Stimulated activated naive B cell treated with anti-CD40 and anti-IgM and Interleukin-4, amounts not matched to agents 10 μg/mL and 1 μg/mL and 100 μg/mL, for 72 hours (primary cell): ENCODE data around the gene HIPK2.

Source experiments
- ATAC-seq, 2 donors: fragments of 150-1000 bp; cut with Tn5 transposase; replicated peaks; 2 replicates each; pipeline ENCODE4 v1.10.0; 2021; ENCODE audit warnings: moderate library complexity in 1 of 2
- DNase-seq: peaks from one replicate; pipeline ENCODE4 v3.0.0; 2021
- H3K27ac Mint-ChIP-seq: one replicate; pipeline ENCODE4 v1.8.0; 2022; ENCODE audit warnings: mild to moderate bottlenecking, mixed read lengths
- H3K27me3 Mint-ChIP-seq, 2 donors: one replicate each; pipeline ENCODE4 v1.8.0; 2022; ENCODE audit warnings: mixed read lengths in 2 of 2
- H3K36me3 Mint-ChIP-seq, 2 donors: one replicate each; pipeline ENCODE4 v1.8.0; 2022; ENCODE audit warnings: mixed read lengths in 2 of 2, mild to moderate bottlenecking in 1 of 2
- H3K4me1 Mint-ChIP-seq, 2 donors: one replicate each; pipeline ENCODE4 v1.8.0; 2022; ENCODE audit warnings: mixed read lengths in 2 of 2, mild to moderate bottlenecking in 1 of 2
- H3K4me3 Mint-ChIP-seq, 2 donors: one replicate each; pipeline ENCODE4 v1.8.0; 2022; ENCODE audit warnings: mild to moderate bottlenecking in 2 of 2, mixed read lengths in 2 of 2, moderate library complexity in 1 of 2
- H3K9me3 Mint-ChIP-seq, 2 donors: one replicate each; pipeline ENCODE4 v1.8.0; 2022; ENCODE audit warnings: mixed read lengths in 2 of 2, mild to moderate bottlenecking in 1 of 2

Gene HIPK2

DNA sequence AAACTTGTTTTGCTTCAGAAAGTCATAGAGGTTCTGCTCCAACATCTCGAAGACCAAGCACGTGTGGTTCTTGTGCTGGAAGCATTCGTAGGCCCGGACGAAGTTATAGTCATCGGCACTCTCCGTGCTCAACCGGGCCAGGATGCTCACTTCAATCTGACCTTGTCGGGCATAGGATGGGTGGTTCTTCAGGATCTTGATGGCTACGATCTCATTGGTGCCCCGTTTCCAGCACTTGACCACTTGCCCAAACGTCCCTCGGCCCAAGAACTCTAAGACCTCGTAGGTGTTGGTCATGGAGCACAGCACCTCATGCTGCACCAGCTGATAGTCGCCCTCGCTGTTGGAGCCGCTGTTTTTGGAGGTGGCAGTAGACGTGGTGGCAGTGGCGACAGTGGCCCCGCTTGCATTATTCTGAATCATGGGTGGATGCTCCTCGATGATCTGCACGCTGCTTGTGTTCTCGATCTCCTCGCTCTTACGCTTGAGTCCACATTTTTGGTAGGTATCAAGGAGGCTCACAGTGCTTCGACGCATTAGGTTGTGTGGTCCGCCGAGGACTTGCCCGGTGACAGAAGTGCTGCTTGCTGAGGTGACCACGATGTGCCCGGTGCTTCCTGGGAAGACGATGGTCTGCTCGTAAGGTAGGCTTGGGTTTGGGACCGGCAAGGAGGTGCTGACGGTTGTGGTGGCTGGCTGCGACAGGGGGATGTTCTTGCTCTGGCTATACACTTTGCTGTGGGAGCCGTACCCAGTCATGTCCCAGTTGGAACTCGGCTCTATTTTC is 61.4 kb downstream of the HIPK2 start:
- H3K4me1 Mint-ChIP-seq: peaks cover 23 to 35% of the 10 kb centered on the region in 2 donors
- no peak overlapping the region for H3K4me3 Mint-ChIP-seq
- H3K27ac Mint-ChIP-seq: no peak overlapping the region
- peaks cover 40 to 50% of the 10 kb centered on the region in 2 donors for H3K36me3 Mint-ChIP-seq
- H3K9me3 Mint-ChIP-seq: peaks cover 0 to 1% of the 10 kb centered on the region in 2 donors
- no peaks in the 10 kb centered on the region for H3K27me3 Mint-ChIP-seq
- DNase-seq (no peak), ATAC-seq (no peak)

GRCh38 chr7:139715194-139715815 is 62.5 kb downstream of the HIPK2 start:
- H3K27me3 Mint-ChIP-seq: no peaks in the 10 kb centered on the region
- H3K9me3 Mint-ChIP-seq: peaks cover 0 to 1% of the 10 kb centered on the region in 2 donors
- H3K4me3 Mint-ChIP-seq: peak overlapping the region; percentile 60 to 78
- peaks cover 25 to 39% of the 10 kb centered on the region in 2 donors for H3K4me1 Mint-ChIP-seq
- H3K36me3 Mint-ChIP-seq: peaks cover 48 to 58% of the 10 kb centered on the region in 2 donors
- ATAC-seq (no peak), DNase-seq (no peak)
- H3K27ac Mint-ChIP-seq: peak overlapping the region; percentile 96

- Mint-ChIP-seq H3K9me3 (peaks cover 0 to 1% of the 10 kb centered on the region in 2 donors), H3K4me3 (peak overlapping the region; percentile 71 to 78), H3K36me3 (peaks cover 56 to 64% of the 10 kb centered on the region in 2 donors), H3K4me1 (peaks cover 30 to 48% of the 10 kb centered on the region in 2 donors), H3K27ac (peak overlapping the region; percentile 96), H3K27me3 (no peaks in the 10 kb centered on the region)
- DNase-seq (peak; percentile 64), ATAC-seq (peak; percentile 98)
These were observed 63.5 kb downstream of the HIPK2 start for GRCh38 chr7:139714163-139714901.

- Mint-ChIP-seq H3K36me3 (peaks cover 58 to 65% of the 10 kb centered on the region in 2 donors), H3K27ac (peak overlapping the region; percentile 96), H3K4me3 (peak overlapping the region; percentile 71 to 78)
These were observed 64.2 kb downstream of the HIPK2 start for GRCh38 chr7:139713526-139714162.

DNA sequence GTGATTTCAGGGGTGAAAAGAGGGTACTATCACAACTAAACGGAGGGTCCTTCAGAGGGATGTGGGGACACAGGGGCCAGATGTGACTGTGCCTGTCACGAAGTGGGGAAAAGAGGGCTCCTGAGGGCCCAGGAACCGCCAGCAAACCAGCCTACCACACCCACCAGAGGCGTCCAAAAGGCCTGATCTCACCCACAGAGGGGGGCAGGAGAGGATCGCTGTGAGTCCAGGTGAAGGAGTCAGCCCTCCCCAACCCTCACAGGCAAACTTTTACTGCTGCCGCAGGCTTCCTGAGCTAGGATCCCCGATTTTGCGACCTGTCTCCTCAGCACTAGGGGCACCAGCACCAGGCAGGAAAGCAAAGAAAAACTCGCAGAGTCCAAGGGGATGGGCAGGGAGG is 64.7 kb downstream of the HIPK2 start:
- no peak for ATAC-seq
- H3K27ac Mint-ChIP-seq: peak overlapping the region; percentile 76
- H3K36me3 Mint-ChIP-seq: peaks cover 59 to 69% of the 10 kb centered on the region in 2 donors
- H3K27me3 Mint-ChIP-seq: no peaks in the 10 kb centered on the region
- H3K4me1 Mint-ChIP-seq: peaks cover 37 to 58% of the 10 kb centered on the region in 2 donors
- no peak overlapping the region for H3K4me3 Mint-ChIP-seq
- peaks cover 0 to 1% of the 10 kb centered on the region in 2 donors for H3K9me3 Mint-ChIP-seq
- no peak for DNase-seq

More at GRCh38 chr7:139713526-139714162, 64.2 kb downstream of the HIPK2 start:
- DNase-seq (no peak), ATAC-seq (no peak)
- Mint-ChIP-seq H3K9me3 (peaks cover 0 to 1% of the 10 kb centered on the region in 2 donors), H3K27me3 (no peaks in the 10 kb centered on the region), H3K4me1 (peaks cover 32 to 52% of the 10 kb centered on the region in 2 donors)

- no peak for DNase-seq
- no peak overlapping the region for H3K27ac Mint-ChIP-seq
- H3K36me3 Mint-ChIP-seq: peaks cover 67 to 75% of the 10 kb centered on the region in 2 donors
- H3K9me3 Mint-ChIP-seq: peaks cover 0 to 1% of the 10 kb centered on the region in 2 donors
- H3K4me3 Mint-ChIP-seq: no peak overlapping the region
- no peaks in the 10 kb centered on the region for H3K27me3 Mint-ChIP-seq
- H3K4me1 Mint-ChIP-seq: peaks cover 40 to 66% of the 10 kb centered on the region in 2 donors
- ATAC-seq: no peak
These were observed 65.6 kb downstream of the HIPK2 start for GRCh38 chr7:139711991-139712743.

- H3K27ac Mint-ChIP-seq: no peak overlapping the region
- peaks cover 32 to 64% of the 10 kb centered on the region in 2 donors for H3K4me1 Mint-ChIP-seq
- H3K9me3 Mint-ChIP-seq: no peaks in the 10 kb centered on the region
- peaks cover 65 to 71% of the 10 kb centered on the region in 2 donors for H3K36me3 Mint-ChIP-seq
- H3K27me3 Mint-ChIP-seq: no peaks in the 10 kb centered on the region
- ATAC-seq: no peak
- no peak overlapping the region for H3K4me3 Mint-ChIP-seq
- no peak for DNase-seq
These were observed 67.8 kb downstream of the HIPK2 start for GRCh38 chr7:139710036-139710435.

DNA sequence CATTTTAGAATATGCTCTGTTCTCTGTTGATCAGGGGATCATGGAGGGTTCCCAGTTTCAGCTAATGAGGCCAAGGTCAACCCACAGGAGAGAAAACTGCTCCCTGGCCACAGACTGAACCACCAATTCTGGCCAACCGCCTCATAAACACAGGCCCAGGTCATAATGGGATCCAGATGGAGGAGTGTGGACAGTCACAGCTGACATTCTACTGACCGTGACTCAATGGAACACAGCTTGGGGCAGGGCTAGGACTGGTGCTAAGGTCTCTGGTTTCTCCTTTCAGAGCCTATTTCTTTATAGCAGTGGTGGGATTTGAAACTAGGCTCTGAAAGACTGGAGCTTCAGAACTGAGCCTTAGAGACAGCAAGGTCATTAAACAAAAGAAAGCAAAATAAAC is 68.3 kb downstream of the HIPK2 start:
- H3K27ac Mint-ChIP-seq: no peak overlapping the region
- H3K9me3 Mint-ChIP-seq: no peaks in the 10 kb centered on the region
- H3K27me3 Mint-ChIP-seq: no peaks in the 10 kb centered on the region
- peaks cover 67 to 70% of the 10 kb centered on the region in 2 donors for H3K36me3 Mint-ChIP-seq
- ATAC-seq: no peak
- DNase-seq: no peak
- peaks cover 31 to 59% of the 10 kb centered on the region in 2 donors for H3K4me1 Mint-ChIP-seq
- H3K4me3 Mint-ChIP-seq: no peak overlapping the region

DNA sequence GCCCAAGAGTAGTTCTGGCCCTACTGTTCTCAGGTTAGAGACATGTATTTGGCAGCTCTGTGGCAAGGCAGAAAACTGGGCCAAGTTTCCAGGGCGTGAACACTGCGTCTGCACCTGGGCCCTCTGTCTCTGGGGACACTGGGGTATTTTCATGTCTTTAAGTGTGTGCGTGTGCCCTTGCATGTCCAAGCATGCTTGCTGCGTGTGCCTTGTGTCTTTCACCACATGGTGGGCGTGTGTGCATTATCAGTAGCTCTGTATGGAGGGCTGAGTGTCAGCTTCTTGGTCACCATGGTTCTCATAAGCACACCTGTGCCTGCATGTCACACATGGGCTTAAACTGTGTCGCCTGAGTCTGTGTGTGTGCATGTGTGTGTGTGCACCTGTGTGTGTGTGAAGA is 69.3 kb downstream of the HIPK2 start:
- peak; percentile 98 for ATAC-seq

DNA sequence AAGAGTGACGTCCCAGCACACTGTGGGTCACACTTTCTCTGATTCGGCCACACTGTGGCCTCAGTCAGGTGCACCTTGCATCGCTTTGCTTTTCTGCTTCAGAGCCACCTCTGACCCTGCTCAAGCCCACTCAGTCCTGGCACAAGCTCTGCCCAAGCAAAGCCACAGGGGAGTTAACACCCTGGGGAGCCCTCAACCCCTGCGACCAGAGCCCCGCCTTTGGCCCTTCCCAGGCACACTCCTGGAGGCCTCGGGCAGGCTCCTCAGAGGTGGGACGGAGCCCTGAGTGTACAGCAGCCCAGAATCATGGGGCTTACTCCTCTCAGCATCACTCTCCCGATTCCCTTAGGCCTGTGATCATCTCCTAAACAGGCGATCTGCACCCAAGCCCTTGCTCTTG is 71.0 kb downstream of the HIPK2 start:
- peaks cover 37 to 40% of the 10 kb centered on the region in 2 donors for H3K4me1 Mint-ChIP-seq
- no peak overlapping the region for H3K27ac Mint-ChIP-seq

More for the DNA sequence above, 69.3 kb downstream of the HIPK2 start:
- H3K4me3 Mint-ChIP-seq: peak overlapping the region in 1 of 2 donors; percentile 11
- no peaks in the 10 kb centered on the region for H3K9me3 Mint-ChIP-seq
- H3K27me3 Mint-ChIP-seq: no peaks in the 10 kb centered on the region
- peaks cover 64 to 80% of the 10 kb centered on the region in 2 donors for H3K36me3 Mint-ChIP-seq
- DNase-seq: peak; percentile 59
- H3K27ac Mint-ChIP-seq: peak overlapping the region; percentile 31
- H3K4me1 Mint-ChIP-seq: peaks cover 35 to 51% of the 10 kb centered on the region in 2 donors

DNA sequence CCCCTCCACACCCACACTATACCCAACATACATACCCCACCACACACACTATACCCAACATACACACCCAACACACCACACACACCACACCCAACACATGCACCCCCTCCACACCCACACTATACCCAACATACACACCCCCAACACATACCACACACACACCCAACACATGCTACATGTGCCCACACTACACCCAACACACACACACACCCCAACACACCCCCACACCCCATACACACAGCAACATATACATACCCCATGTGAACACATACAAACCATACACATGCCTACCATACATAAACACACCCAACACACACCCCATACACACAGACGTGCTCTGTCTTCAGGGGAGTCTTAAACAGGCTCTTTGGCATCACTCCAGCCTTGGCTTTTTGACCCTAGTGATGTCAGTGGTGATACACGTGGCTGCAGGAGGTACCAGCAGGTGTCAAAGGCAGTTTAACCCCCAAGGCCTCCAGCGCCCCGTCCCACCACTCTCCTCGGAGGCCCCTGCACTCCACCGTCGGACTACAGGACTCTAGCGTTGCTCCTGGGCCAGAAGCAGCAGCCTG is 73.4 kb downstream of the HIPK2 start:
- H3K27me3 Mint-ChIP-seq: no peaks in the 10 kb centered on the region
- H3K36me3 Mint-ChIP-seq: peaks cover 49 to 69% of the 10 kb centered on the region in 2 donors
- no peak for ATAC-seq
- H3K4me3 Mint-ChIP-seq: no peak overlapping the region
- no peak for DNase-seq
- no peak overlapping the region for H3K27ac Mint-ChIP-seq
- peaks cover 45 to 47% of the 10 kb centered on the region in 2 donors for H3K4me1 Mint-ChIP-seq
- H3K9me3 Mint-ChIP-seq: no peaks in the 10 kb centered on the region

More for the DNA sequence above, 71.0 kb downstream of the HIPK2 start:
- ATAC-seq (no peak), DNase-seq (no peak)
- peaks cover 53 to 68% of the 10 kb centered on the region in 2 donors for H3K36me3 Mint-ChIP-seq
- H3K4me3 Mint-ChIP-seq: no peak overlapping the region
- no peaks in the 10 kb centered on the region for H3K27me3 Mint-ChIP-seq
- H3K9me3 Mint-ChIP-seq: no peaks in the 10 kb centered on the region

DNA sequence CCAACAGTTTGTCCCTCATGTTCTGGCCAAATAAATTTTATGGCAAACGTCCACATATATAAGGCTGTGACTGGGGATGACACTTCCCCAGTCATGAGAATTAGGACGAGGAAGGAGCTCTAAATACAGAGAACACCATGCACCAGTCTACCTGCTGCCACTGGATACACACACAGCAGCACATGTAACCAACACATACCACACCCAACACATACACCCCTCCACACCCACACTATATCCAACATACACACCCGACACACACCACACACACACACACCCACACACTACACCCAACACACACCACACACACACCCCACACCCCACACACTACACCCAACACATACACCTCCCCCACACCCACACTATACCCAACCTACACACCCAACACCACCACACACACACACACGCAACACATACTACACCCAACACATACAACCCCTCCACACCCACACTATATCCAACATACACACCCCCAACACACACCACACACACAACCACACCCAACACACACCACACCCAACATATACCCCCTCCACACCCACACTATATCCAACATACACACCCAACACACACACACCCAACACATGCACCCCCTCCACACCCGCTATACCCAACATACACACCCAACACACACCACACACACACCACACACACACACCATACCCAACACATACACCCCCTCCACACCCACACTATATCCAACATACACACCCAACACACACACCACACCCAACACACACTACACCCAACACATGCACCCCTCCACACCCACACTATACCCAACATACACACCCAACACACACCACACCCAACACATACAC is 74.1 kb downstream of the HIPK2 start:
- Mint-ChIP-seq H3K27ac (no peak overlapping the region), H3K4me3 (no peak overlapping the region)
- ATAC-seq: no peak

More for the DNA sequence above, 74.1 kb downstream of the HIPK2 start:
- H3K27me3 Mint-ChIP-seq: no peaks in the 10 kb centered on the region
- peaks cover 48 to 52% of the 10 kb centered on the region in 2 donors for H3K4me1 Mint-ChIP-seq
- peaks cover 50 to 73% of the 10 kb centered on the region in 2 donors for H3K36me3 Mint-ChIP-seq
- no peak for DNase-seq
- no peaks in the 10 kb centered on the region for H3K9me3 Mint-ChIP-seq
